ENCODE results near the gene AP5Z1. TPM values are rescaled to one million over a fixed set of nuclear protein-coding genes. Genes with fewer than 3 reads are reported as not detected.

Gene AP5Z1
- total RNA-seq, 2 experiments from 2014 or later: 61.1 to 71.3 TPM

DNA sequence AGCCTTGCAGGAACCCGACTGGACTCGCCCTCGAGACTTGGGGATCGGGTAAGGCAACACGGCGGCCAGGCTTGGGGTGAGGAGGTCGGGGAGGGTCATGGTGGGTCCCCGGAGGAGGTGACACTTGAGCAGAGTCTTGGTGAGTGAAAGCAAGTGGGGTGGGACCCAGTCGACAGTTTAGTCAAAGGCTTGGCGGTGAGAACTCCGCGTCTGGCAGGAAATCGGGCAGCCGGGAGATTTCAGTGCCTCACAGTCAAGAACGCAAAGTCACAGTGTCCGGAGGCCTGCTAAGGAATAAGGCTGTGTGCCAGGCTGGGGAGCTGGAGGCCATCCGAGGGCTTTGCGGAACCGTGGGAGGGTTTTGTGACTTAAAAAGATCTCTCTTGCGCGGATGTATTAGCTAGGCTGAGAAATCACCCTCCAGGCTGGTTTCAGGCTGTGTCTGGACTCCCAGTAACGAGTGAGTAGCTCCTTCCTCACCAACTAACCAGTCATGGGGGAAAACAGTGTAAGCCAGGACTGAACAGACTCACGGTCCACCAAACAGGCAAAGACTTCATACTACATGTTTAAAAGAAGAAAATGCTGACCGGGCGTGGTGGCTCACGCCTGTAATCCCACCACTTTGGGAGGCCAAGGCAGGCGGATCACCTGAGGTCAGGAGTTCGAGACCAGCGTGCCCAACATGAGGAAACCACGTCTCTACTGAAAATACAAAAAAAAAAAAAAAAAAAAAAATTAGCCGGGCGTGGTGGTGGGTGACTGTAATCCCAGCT lies 613 bp downstream of the AP5Z1 start:
- ChIA-PET POLR2A (interaction anchor here (0.6 kb wide), 1 partner anchor 1476 kb away, joined by 4 read pairs; no protein-coding TSS in a partner anchor), CTCF (interaction anchor here (0.6 to 3.2 kb wide), 6 partner anchors 8 to 73 kb away, joined by 3 to 20 read pairs (median 6); no protein-coding TSS in a partner anchor)
- Mint-ChIP-seq H3K4me1 (peaks cover 40% of the 10 kb centered on the region), H3K36me3 (ENCODE audit: low read depth) (peaks cover 13% of the 10 kb centered on the region), H3K27ac (peak overlapping the region; percentile 98), H3K27me3 (no peaks in the 10 kb centered on the region), H3K9me3 (no peaks in the 10 kb centered on the region), H3K4me3 (peak overlapping the region; percentile 98)
- peak; percentile 65 for DNase-seq

DNA sequence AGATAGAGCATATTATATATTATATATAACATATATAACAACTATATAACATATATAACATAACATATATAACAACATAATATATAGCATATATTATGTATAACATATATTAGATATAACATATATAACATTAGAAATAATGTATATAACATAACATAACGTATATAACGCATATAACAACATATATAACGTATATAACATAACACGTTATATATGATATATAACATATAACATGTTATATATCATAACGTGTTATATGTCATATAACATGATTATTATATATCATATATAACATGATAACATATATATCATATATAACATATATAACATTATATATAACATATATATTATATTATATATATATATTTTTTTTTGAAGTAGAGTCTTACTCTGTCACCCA lies 3.7 kb downstream of the AP5Z1 start:
- no peak overlapping the region for H3K27ac Mint-ChIP-seq
- no peak for DNase-seq
- H3K4me3 Mint-ChIP-seq: no peak overlapping the region
- H3K27me3 Mint-ChIP-seq: no peaks in the 10 kb centered on the region
- no peaks in the 10 kb centered on the region for H3K9me3 Mint-ChIP-seq
- peaks cover 33% of the 10 kb centered on the region for H3K4me1 Mint-ChIP-seq
- ChIA-PET POLR2A (no interaction called here), CTCF (interaction anchor here (0.7 kb wide), 1 partner anchor 137 kb away, joined by 3 read pairs; no protein-coding TSS in a partner anchor)
- peaks cover 19% of the 10 kb centered on the region for H3K36me3 Mint-ChIP-seq (ENCODE audit: low read depth)

DNA sequence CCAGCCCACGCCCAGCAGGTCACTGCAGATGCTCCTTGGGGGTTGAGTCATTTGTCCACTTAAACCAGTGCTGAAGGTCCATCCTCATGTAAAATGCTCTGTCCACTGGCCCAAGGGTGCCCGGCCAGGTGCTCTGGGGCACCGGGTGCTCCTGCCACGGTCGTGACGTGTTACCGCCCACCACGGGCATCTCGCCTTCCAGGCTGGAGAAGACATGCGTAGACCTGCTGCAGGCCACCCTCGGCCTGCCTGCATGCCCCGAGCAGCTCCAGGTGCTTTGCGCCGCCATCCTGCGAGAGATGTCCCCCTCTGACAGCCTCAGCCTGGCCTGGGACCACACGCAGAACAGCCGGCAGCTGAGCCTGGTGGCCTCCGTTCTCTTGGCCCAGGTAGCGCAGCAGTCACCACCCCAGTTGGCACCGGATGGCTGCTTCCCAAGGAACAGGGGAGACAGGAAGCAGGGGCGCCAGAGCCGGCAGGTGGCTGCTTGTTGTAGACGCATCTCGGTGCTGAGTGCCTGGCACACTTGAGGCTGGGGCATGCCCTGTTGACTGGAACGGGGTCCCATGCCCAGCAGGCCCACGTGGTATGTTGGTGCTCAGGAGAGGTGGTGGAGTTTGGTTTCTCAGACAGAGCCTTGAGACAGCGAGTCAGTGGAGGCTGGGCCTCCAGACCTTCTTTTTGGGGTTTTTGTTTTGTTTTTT lies 6.1 kb downstream of the AP5Z1 start:
- no peak overlapping the region for H3K4me3 Mint-ChIP-seq
- POLR2A ChIA-PET: no interaction called here
- H3K27me3 Mint-ChIP-seq: no peaks in the 10 kb centered on the region
- peaks cover 16% of the 10 kb centered on the region for H3K4me1 Mint-ChIP-seq
- no peaks in the 10 kb centered on the region for H3K9me3 Mint-ChIP-seq
- peaks cover 15% of the 10 kb centered on the region for H3K36me3 Mint-ChIP-seq (ENCODE audit: low read depth)
- no peak overlapping the region for H3K27ac Mint-ChIP-seq
- CTCF ChIA-PET: no interaction called here
- DNase-seq: no peak

DNA sequence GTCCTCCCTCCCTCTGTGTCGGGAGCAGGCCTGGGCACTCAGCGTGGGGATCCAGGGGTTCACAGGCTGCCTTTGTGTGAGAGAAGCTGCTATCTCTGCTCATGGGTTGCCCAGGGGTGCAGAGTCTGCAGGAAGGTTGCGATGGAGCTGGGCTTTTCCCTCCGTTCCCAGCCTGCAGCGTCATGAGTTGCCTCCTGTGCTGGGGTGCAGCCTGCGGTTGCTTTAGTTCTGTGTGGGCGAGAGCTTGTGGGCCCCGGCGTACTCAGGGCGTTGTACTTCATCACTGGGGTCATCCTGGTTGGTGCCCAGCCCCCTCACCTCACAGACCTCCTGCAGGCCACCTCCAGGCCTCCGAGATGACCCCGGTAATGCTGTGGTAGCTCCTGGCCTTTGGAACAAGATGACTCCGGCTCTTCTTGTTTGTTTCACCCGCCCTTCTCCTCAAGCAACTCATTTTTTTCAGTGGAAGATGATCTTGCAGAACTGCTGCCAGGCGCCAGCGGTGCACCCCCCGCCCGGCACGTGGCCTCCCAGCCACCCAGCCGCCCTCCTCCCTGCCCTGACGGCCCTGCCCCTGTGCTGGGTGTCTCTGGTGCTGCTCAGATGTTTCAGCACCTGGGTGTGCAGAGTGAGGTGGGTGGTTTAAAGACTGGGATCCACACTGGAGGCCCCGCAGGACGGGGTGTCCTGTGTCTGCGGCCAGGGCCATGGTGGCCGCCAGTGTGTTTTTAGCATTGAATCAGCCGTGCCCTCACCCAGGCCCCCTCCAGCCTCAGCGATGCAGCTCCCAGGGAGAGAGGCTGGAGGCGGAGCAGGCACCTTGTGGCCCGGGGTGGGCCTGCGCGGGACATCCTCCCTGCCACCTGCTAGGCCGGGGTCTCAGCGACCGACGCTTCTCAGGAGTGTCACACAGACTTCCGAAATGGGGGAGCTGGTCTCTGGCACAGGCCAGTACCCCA lies 7.2 kb downstream of the AP5Z1 start:
- Mint-ChIP-seq H3K36me3 (ENCODE audit: low read depth) (peaks cover 12% of the 10 kb centered on the region), H3K27me3 (no peaks in the 10 kb centered on the region), H3K4me1 (peaks cover 9% of the 10 kb centered on the region), H3K9me3 (no peaks in the 10 kb centered on the region), H3K27ac (no peak overlapping the region), H3K4me3 (no peak overlapping the region)
- no peak for DNase-seq
- POLR2A ChIA-PET: interaction anchor here (0.6 kb wide), 1 partner anchor 70 kb away, joined by 3 read pairs; no protein-coding TSS in a partner anchor
- CTCF ChIA-PET: no interaction called here

DNA sequence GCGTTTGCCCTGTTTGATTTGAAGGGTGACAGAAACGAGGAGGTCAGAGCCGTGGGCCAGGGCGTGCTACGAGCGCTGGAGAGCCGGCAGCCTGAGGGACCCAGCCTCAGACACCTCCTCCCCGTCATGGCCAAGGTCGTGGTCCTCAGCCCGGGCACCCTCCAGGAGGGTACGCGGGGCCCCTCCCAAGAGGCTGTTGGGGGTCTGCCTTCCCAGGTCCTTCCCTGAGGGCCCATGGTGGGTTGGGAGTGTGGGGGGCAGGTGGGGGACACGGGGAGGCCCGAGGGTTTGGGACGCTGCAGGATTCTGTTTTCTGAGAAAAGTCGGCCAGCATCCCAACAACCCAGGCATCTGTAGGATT lies 7.8 kb downstream of the AP5Z1 start:
- H3K4me1 Mint-ChIP-seq: peaks cover 2% of the 10 kb centered on the region
- H3K9me3 Mint-ChIP-seq: no peaks in the 10 kb centered on the region
- peaks cover 14% of the 10 kb centered on the region for H3K36me3 Mint-ChIP-seq (ENCODE audit: low read depth)
- H3K4me3 Mint-ChIP-seq: no peak overlapping the region
- H3K27me3 Mint-ChIP-seq: no peaks in the 10 kb centered on the region
- ChIA-PET POLR2A (no interaction called here), CTCF (no interaction called here)
- DNase-seq: no peak
- H3K27ac Mint-ChIP-seq: no peak overlapping the region

DNA sequence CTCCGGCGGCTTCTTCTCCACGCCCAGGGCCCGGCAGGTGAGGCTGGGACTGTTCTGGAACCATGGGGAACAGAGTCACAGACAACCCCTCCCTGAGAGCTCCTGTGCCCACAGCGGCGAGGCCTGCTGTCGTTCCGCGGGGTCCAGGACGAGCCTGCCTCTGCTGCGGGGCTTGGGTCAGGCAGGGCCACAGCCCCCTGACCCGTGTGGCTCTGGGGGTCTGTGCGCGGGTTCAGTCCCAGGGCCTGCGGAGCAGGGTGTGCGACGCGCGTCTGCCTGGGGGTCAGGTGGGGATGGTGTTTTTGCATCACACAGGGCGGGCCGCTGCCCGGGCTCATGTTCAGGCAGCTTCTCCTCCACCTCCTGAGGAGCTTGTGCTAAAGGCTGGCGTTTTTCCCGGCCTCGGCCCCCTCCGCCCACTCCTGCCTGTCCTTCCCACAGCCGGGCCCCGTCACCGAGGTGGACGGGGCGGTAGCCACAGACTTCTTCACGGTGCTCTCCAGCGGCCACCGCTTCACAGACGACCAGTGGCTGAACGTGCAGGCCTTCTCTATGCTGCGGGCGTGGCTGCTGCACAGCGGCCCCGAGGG lies 8.4 kb downstream of the AP5Z1 start:
- Mint-ChIP-seq H3K9me3 (no peaks in the 10 kb centered on the region), H3K36me3 (ENCODE audit: low read depth) (peaks cover 14% of the 10 kb centered on the region), H3K4me1 (no peaks in the 10 kb centered on the region), H3K27ac (no peak overlapping the region), H3K4me3 (no peak overlapping the region), H3K27me3 (no peaks in the 10 kb centered on the region)
- POLR2A ChIA-PET: no interaction called here
- no peak for DNase-seq
- CTCF ChIA-PET: interaction anchor here (0.6 to 1.4 kb wide), 3 partner anchors 8 to 860 kb away, joined by 3 to 6 read pairs (median 3); partner anchors contain the start of gene AP5Z1

DNA sequence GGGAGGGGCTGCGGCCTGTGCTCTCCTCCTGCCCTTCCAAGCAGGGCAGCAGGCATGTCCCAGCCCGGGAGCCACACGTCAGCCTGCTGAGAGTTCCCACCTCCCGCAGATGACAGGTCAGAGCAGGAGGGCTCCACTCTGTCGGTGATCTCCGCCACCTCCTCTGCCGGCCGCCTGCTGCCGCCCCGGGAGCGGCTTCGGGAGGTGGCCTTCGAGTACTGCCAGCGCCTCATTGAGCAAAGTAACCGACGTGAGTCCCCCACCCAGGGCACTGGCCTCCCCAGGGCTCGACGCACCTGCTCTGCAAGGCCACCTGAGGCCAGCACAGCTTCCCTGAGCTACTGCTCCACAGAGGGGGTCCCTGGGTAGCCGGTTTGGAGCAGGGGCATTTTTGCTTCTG lies 9.4 kb downstream of the AP5Z1 start:
- no peaks in the 10 kb centered on the region for H3K4me1 Mint-ChIP-seq
- H3K27ac Mint-ChIP-seq: no peak overlapping the region
- no peak overlapping the region for H3K4me3 Mint-ChIP-seq
- no peaks in the 10 kb centered on the region for H3K9me3 Mint-ChIP-seq
- CTCF ChIA-PET: interaction anchor here (1.2 to 1.5 kb wide), 3 partner anchors 9 to 16 kb away, joined by 3 to 6 read pairs (median 3); partner anchors contain the start of gene AP5Z1
- DNase-seq: no peak
- POLR2A ChIA-PET: no interaction called here
- H3K27me3 Mint-ChIP-seq: no peaks in the 10 kb centered on the region
- peaks cover 14% of the 10 kb centered on the region for H3K36me3 Mint-ChIP-seq (ENCODE audit: low read depth)

DNA sequence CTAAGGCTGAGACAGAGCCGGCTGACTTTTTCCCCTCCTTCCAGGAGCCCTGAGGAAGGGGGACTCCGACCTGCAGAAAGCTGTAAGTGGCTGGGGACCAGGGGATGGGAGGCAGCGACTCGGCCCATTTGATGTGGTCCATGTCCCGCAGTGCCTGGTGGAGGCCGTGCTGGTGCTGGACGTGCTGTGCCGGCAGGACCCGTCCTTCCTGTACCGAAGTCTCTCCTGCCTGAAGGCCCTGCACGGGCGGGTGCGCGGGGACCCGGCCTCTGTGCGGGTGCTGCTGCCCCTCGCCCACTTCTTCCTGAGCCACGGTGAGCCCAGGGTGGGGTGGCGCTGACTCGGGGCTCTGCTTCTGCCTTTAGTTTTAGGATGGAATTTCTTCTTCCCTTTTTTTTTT lies 9.9 kb downstream of the AP5Z1 start:
- POLR2A ChIA-PET: no interaction called here
- Mint-ChIP-seq H3K4me1 (no peaks in the 10 kb centered on the region), H3K36me3 (ENCODE audit: low read depth) (peaks cover 17% of the 10 kb centered on the region), H3K4me3 (no peak overlapping the region), H3K27ac (no peak overlapping the region), H3K27me3 (no peaks in the 10 kb centered on the region), H3K9me3 (no peaks in the 10 kb centered on the region)
- no peak for DNase-seq
- CTCF ChIA-PET: interaction anchor here (0.6 to 1.5 kb wide), 3 partner anchors 16 to 166 kb away, joined by 3 read pairs; no protein-coding TSS in a partner anchor

DNA sequence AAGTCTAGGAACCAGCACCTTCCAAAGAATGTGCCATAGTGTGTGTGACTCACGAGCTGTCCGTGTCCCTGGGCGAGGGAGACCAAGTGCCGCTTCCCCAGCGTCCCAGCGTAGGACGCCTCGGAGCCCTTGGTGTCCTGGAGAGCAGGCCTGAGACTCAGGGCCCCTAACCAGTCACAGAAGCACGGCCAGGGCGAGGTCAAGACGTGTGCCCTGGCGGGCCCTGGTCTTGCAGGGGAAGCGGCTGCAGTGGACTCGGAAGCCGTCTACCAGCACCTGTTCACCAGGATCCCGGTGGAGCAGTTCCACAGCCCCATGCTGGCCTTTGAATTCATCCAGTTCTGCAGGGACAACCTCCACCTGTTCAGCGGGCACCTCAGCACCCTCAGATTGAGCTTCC lies 10.6 kb downstream of the AP5Z1 start:
- CTCF ChIA-PET: interaction anchor here (0.7 to 1.5 kb wide), 2 partner anchors 15 to 165 kb away, joined by 3 read pairs; no protein-coding TSS in a partner anchor
- POLR2A ChIA-PET: no interaction called here

DNA sequence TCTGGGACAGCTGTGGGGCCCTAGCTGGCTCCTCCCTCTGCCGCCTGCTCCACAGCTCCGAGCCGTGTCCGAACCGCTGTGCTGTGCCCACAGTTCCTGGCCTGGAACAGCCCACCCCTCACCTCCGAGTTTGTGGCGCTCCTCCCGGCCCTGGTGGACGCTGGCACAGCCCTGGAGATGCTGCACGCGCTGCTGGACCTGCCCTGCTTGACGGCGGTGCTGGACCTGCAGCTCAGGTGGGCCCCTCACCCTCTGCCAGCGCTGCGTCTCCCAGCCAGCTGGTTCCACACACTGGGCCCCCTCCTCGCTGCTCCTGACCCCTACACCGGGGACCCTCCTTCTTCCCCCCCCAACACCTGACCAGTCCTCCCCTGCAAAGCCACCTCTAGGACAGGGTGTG lies 12.1 kb downstream of the AP5Z1 start:
- ChIA-PET POLR2A (no interaction called here), CTCF (interaction anchor here (1.3 kb wide), 1 partner anchor 173 kb away, joined by 3 read pairs; no protein-coding TSS in a partner anchor)
- Mint-ChIP-seq H3K27me3 (no peaks in the 10 kb centered on the region), H3K4me3 (no peak overlapping the region), H3K27ac (no peak overlapping the region), H3K4me1 (peaks cover 6% of the 10 kb centered on the region), H3K36me3 (ENCODE audit: low read depth) (peaks cover 15% of the 10 kb centered on the region), H3K9me3 (no peaks in the 10 kb centered on the region)
- no peak for DNase-seq

More for the DNA sequence above, 10.6 kb downstream of the AP5Z1 start:
- Mint-ChIP-seq H3K4me3 (no peak overlapping the region), H3K27ac (no peak overlapping the region), H3K27me3 (no peaks in the 10 kb centered on the region), H3K36me3 (ENCODE audit: low read depth) (peaks cover 15% of the 10 kb centered on the region), H3K9me3 (no peaks in the 10 kb centered on the region), H3K4me1 (no peaks in the 10 kb centered on the region)
- no peak for DNase-seq

DNA sequence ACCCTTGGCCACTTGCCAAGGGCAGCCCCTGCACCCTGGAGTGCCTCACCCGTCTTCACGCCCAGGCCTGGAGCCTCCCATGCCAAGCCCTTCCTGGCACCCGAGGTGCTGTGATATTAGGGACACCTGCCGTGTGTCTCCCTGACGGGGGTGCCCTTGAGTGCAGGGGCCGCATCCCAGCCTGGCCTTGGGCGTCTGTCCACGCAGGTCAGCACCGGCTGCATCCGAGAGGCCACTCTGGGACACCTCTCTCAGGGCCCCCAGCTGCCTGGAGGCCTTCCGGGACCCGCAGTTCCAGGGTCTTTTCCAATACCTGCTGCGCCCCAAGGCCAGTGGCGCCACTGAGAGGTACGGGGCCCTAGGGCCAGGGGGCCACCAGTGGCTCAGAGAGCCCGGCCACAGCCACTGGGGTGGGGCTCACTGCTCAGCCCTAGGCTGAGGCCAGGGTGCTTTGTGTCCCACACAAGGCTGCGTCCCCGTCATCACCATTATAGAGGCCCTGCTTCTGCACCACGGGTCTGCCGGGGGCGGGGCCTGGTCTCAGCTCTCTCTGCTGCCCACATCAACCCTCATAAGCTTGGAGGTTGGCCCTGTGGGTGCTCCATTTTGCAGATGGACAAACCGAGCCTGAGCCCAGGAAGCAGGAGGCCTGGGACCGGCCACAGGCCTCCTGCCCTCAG lies 12.7 kb downstream of the AP5Z1 start:
- CTCF ChIA-PET: interaction anchor here (1.3 to 2.3 kb wide), 2 partner anchors 12 to 173 kb away, joined by 3 to 8 read pairs; partner anchors contain the start of gene AP5Z1
- no peaks in the 10 kb centered on the region for H3K27me3 Mint-ChIP-seq
- no peak overlapping the region for H3K27ac Mint-ChIP-seq
- H3K9me3 Mint-ChIP-seq: no peaks in the 10 kb centered on the region
- peaks cover 6% of the 10 kb centered on the region for H3K4me1 Mint-ChIP-seq
- peaks cover 15% of the 10 kb centered on the region for H3K36me3 Mint-ChIP-seq (ENCODE audit: low read depth)
- POLR2A ChIA-PET: no interaction called here
- no peak for DNase-seq
- no peak overlapping the region for H3K4me3 Mint-ChIP-seq
